GM19025 (cell line): Measurements from ENCODE around the gene ADGRG4.

Source experiments
- ATAC-seq: cut with Tn5 transposase; IDR thresholded peaks from one replicate; pipeline ENCODE4 v1.9.1; 2021; ENCODE audit warnings: mild to moderate bottlenecking, low read depth, moderate library complexity; ENCODE audit not compliant: unreplicated experiment

ADGRG4 gene

DNA sequence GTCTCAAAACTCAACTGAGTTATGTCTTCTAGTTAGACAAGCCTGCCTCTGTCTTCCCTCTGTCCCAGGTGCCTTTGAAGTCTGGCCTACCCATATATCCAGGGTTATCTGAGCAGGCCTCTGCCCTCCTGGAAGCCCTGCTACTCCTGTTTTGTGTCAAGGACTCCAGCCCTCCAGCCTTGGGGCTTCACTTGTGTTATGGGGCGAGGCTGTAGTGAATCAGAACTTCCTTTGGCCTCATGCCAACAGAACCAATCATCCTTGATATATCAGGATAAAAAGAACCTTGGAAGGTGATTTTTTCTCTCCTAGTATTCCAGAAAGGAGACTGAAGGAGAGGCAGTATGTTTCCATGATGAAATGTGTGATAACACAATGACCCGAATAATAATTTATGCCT, 8.9 kb upstream of the ADGRG4 start:
- no peak for ATAC-seq

DNA sequence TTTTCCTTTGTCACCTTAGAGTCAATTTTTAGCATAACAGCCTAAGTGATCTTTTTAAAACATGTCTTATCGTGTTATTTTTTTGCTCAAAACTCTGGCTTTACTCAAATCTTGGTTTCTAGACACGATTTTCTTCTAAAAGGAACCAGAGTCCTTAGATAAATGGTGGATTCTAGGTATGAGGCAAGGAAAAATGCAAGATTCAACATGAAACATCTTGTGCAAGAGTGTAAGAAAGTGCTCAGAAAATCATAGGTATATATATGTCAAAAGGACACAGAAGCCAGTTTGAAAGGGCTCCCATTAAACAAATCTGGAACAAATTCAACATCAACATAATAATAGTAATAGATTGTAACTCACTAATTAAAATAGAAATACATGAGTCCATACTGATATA, 8.1 kb upstream of the ADGRG4 start:
- no peak for ATAC-seq

DNA sequence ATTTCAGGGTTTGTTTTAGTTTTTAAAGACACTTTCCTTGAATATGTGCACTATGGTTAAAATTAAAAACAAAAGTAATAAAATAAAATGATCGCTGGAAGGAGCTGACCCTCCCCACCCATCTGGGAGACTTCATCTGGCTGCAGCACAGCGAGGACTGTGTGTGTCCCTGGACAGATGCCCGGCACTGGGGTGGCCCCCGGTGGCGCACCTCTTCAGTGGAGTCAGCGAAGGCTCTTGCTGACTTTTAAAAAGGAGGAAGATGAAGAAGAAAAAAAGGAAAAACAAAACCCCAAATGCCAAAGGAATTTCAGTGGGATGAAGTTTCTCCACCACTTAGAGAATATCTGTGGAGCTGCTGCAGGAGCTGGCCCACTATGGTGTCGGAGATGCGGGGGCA, 5.4 kb upstream of the ADGRG4 start:
- ATAC-seq = no peak

DNA sequence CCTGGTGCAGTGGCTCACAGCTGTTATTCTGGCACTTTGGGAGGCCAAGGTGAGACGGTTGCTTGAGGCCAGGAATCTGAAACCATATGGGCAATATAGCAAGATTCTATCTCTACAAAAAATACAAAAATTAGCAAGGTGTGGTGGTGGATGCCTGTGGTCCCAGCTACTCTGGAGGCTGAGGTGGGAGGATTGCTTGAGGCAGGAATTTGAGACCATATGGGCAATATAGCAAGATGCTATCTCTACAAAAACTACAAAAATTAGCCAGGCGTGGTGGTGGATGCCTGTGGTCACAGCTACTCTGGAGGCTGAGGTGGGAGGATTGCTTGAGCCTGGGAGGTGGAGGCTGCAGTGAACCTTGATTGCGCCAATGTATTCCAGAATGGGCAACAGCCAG, 2.3 kb downstream of the ADGRG4 start:
- no peak for ATAC-seq

DNA sequence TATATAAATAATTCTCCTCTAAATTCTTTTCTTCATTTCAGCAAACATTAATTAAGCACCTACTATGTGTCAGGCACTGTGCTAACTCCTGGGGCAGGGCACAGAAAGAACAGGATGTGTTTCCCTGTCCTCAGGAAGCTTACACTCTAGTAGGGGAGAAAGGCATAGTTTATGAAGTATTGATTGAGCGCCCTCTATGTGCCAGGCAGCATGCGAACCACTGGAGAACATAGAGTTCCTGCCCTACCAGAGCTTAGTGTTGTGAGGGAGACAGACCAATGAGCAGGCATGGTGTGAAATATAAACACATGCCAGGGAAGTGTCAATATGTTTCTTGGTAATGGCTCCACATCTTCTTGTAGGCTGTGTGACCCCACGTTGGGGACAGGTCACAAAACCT, 3.7 kb downstream of the ADGRG4 start:
- no peak for ATAC-seq

DNA sequence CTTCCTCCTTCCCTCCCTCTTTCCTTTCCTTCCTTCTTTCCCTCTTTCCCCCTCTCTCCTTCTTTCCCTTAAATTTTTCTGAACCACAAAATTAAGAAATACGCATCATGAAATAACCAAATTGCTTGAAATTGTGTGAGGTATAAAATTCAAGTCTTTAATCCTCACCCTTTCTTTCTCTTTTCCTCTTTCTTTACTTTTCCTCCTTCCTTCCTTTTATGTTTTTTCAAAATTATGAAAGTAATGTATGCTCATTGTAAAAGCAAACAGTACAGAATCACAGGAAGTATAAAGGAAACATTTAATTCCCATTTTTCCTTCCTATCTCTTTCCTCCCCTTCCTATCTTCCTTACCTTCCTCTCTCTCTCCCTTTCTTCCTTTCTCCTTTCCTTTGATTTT, 5.4 kb downstream of the ADGRG4 start:
- no peak for ATAC-seq

DNA sequence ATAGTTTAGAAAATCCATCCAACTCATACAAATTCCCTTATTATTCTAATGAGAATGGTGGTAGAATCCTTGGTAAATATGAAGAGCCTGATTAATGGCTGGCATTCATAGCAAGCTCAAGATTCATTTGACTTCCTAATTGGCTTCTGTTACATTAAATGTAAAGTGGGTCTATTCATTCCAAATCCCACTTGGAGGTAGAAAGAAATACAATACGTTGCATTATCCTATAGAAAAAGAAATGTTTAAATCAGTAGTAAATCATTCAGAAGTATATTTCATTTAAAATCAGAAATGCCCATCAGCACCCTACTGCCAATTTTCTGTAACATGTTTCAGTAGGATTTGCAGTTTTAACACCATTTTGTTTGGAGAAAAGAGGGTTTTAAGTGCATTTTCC, 6.7 kb downstream of the ADGRG4 start:
- no peak for ATAC-seq

DNA sequence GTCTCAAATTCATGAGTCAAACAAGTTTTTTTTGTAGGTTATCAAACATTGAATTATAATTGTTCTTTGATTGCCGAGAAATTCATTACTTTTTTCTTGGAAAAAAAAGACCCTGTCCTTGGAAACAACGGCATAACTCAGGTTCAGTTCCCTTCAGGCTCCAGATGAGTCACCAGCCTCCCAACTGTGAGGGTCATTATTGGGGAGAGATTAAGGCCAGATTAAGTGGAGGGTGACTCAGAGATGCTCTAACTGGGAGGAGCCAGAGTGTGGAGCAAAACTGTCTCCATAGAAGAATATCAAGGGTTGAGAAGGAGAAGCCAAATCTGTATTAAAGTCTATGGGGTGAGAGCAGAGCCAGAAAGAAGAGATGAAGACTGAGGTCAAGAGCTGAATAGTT, 9.6 kb downstream of the ADGRG4 start:
- no peak for ATAC-seq

DNA sequence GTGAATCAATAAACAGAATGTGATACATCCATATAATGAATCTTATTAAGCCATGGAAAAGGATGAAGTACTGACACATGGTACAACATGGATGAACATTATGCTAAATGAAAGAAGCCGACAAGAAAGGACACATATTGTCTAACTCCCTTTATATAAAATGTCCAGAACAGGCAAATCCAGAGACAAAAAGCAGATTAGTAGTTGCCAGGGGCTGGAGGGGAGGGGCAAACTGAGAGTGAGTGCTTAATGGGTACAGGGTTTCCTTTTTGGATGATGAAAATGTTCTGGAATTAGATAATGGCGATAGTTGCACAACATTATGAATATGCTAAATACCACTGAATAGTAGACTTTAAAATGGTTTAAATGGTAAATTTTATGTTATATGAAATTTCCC, 17.4 kb downstream of the ADGRG4 start:
- ATAC-seq = no peak

DNA sequence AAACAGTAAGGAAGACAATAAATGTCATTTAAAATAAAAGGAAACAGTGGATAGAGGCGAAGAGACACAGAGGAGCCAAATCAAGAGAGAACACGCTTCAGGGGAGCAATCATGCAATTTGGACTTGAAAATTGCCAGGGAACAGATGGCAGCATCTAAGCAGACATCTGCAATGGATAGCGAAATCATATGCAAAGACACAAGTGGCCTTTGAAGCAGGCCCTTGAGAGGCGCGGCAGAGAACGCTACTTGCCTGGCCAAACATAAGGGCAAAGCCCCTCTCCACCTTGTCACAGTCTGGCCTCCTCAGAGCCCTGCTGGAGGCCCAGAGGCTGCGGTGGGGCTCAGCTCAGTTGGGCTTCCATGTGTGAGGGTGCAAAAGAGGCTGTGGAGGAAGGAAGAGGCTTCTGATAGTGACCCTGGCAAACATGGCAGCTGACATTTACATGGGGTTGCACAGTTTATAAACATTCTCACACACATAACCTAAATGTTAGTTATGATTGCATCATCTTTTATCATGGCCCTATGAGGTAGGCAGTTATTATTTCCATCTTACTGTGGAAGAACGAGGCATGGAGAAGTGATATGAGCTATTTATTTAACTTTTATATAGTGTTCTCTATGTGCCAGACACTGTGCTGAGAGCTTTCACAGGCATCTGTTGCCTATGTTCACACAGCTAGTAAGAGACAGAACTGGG, 18.3 kb downstream of the ADGRG4 start:
- ATAC-seq = no peak

DNA sequence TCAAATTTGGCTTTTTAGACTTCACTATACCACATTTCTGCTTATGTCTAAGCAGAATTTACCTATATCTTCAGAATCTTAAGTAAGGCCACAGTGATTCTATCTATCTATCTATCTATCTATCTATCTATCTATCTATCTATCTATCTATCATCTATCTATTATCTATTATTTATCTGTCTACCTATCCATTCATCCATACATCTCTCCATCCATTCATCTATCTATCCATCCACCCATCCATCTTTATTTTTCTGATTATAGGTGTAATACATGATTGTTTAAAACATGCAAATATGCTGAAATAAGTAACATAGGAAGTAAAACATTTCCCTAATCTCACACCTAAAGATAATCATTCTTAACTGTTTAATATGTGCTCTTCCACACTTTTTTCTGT, 18.8 kb downstream of the ADGRG4 start:
- no peak for ATAC-seq

DNA sequence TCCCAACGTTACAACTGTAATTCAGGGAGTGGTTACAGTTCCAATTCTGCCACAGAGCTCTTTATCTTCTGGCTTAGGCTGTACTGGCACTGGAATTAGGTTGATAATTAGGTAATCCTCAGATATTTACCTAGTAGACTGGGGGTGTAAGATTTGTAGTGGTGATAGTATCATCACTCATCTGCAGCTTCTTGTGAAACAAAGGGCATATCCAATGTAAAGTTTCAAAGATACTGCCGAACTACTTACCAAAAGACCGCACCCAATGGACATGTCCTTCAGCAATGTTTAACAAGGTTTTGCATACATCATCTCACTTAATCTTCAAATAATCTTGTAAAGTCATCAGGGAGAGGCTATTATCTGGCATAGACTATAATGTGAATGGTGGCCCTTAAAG, 20.8 kb downstream of the ADGRG4 start:
- ATAC-seq = no peak

DNA sequence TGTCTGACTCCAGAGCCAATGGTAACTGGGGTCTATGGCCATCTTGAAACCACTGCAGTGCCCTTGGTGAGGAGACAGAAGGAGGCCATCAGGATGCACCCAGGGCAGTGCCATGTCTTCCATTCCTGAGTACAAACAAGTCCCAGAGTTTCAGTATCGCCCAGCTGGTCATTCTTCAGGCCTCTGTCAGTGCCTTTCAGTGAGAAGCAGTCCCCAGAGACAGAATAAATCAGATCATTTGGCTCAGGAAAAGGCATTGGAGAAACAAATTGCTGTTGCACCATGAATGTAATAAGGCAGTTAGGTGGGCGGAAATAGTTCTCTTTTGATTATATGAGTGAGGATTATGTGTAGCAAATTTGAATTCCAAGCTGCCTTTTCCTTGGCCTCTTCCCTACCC, 21.3 kb downstream of the ADGRG4 start:
- no peak for ATAC-seq

DNA sequence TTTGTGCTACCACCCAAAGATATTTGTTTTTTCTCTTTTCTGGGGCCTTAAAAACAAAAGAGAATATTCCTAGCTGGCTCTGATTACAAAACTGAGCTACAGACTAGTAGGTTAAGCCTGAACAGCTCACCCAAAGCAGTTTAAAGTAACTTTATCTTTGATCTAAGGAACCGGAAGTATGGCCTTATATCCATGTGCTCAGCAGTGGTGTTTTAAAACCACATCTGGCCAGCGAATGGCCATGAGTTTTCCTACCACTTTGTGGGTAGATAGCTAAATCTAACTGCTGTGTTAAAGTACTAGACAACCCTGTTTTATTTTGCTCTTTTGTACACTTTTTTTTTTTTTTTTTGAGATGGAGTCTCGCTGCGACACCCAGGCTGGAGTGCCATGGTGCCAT, 24.6 kb downstream of the ADGRG4 start:
- no peak for ATAC-seq

DNA sequence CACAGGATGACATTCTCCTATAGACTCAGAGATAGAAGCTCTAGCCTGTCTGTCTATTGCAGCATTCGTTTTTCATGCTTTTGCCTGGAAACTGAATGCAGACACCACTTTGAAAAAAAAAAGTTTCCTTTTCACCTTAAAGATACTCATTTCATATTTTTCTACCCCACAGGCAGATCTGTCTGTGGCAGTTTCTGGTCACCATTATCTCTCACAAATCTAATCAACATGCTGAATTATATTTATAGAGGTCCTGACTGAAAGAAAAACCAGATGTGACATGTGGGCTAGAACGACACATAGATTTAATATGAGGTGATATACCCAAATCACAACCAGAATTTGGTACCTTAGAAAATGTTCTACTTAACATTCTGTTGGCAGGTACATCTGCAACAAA, 28.2 kb downstream of the ADGRG4 start:
- no peak for ATAC-seq

DNA sequence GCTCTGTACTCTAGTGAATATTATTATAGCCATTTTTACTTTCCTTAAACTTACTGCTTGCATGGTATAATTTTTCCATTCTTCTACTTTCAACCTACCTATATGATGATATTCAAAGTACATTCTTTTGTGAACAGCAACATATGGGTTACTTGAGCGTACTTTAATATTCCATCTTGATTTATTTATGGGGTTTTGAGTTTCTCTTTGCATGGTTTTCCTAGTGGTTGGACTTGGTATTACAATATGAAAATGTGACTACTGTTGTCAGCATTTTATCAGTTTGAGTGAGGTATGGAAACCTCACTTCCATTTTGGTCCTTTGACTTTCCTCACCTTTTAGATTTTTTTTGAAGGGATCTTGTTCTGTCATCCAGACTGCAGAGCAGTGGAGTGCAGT, 35.9 kb downstream of the ADGRG4 start:
- no peak for ATAC-seq

DNA sequence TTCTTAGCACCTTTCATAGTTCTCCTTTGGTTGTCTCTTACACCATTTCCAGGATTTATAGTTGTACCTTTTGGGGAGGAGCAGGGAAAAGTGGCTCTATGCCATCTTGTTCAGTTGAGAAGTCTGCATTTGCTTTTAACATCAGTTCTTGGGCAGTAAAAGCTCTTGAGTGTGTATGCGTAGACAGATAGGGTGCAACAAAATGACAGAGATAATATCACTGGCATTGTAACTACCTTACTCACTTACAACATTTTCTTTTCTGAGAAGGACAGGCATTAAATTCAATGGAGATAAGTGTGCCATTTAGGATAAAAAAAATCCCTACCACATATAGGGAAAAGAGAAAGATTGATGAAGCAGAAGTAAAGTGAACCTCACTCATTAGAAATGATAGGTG, 38.9 kb downstream of the ADGRG4 start:
- no peak for ATAC-seq

DNA sequence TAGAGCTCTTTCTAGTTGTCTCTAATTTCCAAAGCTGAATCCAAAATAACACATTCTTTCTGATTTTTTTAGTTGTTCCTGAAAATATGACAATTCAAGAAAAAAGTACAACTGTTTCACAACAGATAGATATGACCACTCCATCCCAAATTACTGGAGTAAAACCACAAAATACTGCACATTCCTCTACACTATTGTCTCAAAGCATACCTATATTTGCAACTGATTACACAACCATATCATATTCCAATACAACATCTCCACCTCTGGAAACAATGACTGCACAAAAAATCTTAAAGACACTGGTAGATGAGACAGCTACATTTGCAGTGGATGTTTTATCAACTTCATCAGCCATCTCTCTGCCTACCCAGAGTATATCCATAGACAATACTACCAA, 43.6 kb downstream of the ADGRG4 start:
- no peak for ATAC-seq

DNA sequence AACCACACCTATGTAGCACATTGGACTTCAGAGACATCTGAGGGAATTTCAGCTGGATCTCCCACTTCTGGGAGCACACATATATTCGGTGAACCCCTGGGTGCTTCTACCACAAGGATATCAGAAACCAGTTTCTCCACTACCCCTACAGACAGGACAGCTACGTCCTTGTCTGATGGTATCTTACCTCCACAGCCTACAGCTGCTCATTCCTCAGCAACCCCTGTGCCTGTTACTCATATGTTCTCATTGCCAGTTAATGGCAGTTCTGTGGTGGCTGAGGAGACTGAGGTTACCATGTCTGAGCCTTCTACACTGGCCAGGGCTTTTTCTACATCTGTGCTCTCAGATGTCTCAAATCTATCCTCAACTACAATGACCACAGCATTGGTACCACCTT, 45.7 kb downstream of the ADGRG4 start:
- no peak for ATAC-seq

DNA sequence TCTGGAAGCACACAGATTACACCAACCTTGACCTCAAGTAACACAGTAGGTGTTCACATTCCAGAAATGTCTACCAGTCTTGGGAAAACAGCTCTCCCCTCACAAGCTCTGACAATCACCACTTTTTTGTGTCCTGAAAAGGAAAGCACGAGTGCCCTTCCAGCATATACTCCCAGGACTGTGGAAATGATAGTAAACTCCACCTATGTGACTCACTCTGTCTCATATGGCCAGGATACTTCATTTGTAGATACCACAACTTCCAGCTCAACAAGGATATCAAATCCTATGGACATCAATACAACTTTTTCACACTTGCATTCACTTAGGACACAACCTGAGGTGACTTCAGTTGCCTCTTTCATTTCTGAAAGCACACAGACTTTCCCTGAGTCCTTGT, 46.9 kb downstream of the ADGRG4 start:
- ATAC-seq = no peak

DNA sequence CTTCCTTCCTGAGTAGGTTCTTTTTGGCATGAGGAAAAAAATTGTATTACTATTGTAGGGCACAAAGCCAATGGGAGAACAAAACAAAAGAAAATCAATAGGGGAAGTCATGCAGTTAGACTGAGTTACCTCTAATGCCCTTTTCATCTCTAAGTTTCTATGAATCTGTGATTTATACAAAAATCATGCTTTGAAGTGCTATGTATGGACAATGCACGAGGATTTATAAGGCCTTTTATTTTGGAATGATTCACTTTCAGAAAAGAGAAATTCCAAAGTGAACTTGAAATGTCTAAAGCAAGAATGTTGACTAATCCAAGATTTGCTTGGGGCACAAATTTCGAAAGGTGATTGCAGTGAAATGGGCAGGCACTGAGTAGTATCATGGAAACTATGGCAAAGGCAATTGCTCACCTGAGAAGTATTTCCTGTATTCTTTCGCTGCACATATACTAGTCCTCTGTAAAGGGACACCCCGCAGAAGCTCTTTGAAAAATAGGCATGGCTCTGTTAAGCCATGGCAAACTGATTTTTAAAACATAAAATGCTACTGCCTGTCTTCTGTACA, 52.8 kb downstream of the ADGRG4 start:
- no peak for ATAC-seq

DNA sequence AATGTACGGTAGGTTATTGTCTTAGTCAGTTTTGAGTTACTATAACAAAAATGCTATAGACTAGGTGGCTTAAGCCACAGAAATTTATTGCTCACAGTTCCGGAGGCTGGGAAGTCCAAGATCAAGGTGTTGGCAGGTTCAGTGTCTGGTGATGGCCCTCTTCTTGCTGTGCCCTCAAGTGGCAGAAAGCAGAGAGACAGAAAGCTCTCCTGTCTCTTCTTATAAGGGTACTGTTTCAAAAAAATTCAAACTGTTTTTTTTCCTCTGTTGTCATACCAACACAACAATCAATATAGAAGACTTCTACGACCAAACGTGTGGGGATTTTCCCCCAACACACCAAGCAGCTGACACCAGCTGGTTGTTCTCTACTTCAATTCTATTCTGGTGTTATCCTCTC, 53.4 kb downstream of the ADGRG4 start:
- ATAC-seq = no peak

DNA sequence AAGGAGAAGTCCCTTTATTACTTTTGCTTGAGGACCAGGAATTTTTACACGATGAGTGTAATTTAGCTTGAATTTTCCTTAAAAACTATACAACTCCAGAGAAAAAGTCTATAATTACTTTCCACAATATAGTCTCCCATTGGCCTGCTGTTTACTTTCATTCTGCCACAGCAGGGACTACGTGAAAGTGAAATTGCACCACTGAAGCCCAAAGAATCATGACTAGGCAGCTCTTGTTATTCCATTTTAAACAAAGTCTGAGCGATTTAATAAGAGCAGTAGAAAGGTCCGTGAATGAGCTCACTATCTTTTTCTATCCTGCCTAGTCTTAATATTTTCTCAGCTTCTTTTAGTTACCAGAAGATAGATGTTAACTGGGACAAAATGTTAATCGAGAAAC, 68.6 kb downstream of the ADGRG4 start:
- ATAC-seq = no peak
